UCSD-AML1 (cell line): ENCODE data around the gene SPIRE1.
"Not testable (repeated sequence)": the region's sequence is repeated elsewhere in the genome, so short reads cannot be mapped to it uniquely, and the experiment has no call there.

Source experiments
- DNase-seq: peaks from one replicate; lab custom pipeline; 2025; ENCODE audit not compliant: unreplicated experiment; lab: John Stamatoyannopoulos, UW

The SPIRE1 gene

DNA sequence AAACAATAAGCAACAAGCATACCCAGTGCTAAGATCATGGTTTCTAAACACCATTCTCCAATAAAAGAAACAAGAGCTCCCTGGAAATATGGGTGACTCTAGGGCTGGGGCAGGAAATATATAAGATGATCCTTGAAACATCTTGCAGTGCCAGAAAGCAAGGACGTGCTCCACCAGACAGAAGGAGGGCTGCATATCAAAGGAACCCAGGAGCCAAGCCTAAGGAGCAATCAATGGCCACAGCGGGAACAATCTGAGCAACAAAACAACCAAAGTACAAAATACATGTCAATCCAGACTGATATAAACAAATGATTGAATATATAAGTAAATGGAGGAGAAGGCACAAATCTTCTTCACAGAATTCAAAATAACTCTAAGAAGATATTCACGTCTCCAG, 10.1 kb downstream of the SPIRE1 start:
- DNase-seq = no peak

DNA sequence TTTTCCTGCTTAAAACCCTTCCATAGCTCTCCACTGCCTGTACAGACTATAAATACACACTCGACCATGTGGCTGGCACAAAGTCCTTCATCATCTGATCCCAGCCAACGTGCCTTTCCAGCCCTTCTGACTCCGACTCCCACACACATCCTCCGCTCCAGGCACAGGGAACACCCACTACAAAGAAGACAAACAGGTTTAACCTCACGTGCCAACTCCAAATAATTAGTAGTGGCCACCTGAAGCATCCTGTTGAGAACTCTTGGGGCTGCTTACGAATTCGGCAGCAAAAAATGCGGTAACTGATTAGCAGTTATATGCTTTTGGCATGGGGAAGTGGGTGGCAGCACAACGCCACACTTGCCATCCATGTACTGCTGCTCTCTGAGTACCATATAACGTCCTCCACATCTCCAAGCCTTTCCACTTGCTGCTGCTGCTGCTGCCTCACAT, 12.1 kb downstream of the SPIRE1 start:
- DNase-seq = no peak

DNA sequence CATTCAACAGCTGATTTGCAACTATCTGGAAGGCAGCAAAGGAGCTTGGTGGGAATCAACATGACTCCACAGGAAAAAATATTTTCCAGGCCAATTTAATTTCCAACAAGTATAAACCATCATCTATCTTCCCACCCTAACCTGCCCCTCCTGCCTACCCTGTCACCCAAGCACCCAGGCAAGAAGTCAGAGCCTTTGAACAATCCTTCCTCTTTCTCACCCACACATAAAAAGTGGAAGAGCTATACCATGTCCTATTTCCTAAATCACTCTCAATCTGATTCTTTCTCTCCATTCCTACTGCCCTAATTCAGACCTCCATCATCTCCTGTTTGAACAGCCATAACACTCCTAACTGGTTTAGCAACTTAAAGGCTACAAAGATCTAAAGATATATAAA, 12.7 kb downstream of the SPIRE1 start:
- DNase-seq = no peak

DNA sequence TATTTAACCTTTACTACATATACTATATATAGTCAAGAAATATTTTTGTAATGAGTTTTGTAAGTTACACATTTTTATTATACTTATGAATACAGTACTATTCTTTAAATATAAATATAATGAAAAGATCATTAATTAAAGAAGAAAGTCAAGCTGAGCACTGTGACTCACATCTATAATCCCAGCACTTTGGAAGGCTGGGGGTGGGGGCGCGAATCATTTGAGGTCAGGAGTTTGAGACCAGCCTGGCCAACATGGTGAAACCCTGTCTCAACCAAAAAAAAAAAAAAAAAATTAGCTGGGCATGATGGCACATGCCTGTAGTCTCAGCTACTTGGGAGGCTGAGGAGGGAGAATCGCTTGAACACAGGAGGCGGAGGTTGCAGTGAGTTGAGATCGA, 14.2 kb downstream of the SPIRE1 start:
- not testable (repeated sequence) for DNase-seq

DNA sequence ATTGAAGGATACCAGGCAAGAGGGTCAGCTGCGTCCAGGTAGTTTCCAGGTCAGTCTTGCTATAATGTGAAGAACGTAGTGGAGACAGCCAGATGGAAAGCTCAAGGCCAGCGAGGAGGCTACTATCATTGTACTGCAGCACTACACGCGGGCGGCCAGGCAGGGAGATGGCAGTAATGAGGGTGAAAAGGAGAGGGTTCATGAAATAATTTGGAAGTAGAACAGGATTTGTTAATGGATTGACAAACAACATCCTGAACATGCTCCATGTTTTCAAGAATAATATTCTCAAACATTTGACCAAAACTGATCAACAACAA, 17.1 kb downstream of the SPIRE1 start:
- DNase-seq = no peak

DNA sequence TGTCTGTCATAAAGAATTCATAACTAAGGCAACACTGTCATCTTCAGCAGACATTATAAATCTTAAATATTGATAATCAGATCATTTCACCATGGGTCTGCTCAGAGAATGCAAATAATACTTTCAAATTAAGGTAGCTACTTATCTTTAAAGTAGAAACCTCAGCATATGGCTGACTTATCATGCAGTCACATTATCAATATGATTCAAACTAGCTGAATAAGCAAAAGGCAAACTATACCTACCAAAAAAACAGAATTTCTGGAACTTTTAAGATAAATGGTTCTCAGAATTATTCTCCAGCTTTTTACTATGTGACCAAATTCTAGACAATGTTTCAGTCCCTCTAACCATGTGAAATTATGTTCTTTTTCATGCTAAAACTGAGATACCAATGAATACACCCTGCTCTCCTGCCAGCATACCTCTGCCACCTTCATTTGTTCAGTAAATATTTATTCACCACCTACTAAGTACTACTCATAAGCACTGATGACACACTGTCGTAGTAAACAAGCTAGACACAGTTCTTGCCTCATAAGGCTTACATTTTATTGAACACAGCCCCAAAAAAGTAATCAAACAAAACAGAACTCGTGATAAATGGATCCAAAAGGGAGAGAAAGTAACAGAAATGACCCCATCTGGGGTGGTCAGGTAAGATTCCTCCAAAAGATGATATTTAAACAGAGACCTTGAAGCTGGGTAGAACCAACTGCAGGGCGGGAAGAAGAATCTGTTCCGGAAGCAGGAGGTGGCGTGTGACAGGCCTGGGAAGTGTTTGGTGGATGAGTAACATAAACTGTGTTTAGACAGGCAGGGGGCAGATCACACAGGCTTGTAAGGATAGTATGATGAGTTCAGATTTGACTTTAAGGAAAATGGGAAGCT, 17.7 kb downstream of the SPIRE1 start:
- DNase-seq = no peak

DNA sequence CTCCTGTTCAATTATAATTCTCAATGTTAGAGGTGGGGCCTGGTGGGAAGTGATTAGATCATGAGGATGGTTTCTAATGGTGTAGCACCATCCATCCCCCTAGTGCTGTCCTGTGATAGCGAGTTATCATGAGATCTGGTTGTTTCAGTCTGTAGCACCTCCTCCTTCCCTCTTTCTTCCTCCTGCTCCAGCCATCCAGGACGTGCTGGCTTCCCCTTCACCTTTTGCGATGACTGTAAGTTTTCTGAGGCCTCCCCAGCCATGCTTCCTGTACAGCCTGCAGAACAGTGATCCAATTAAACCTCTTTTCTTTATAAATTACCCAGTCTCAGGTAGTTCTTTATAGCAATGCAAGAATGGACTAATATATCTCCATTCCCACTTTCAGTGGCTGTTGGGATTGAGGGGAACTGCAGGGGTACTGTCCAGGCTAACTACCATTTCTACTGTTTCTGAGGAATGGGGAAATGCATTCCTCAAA, 19.2 kb downstream of the SPIRE1 start:
- DNase-seq = no peak

DNA sequence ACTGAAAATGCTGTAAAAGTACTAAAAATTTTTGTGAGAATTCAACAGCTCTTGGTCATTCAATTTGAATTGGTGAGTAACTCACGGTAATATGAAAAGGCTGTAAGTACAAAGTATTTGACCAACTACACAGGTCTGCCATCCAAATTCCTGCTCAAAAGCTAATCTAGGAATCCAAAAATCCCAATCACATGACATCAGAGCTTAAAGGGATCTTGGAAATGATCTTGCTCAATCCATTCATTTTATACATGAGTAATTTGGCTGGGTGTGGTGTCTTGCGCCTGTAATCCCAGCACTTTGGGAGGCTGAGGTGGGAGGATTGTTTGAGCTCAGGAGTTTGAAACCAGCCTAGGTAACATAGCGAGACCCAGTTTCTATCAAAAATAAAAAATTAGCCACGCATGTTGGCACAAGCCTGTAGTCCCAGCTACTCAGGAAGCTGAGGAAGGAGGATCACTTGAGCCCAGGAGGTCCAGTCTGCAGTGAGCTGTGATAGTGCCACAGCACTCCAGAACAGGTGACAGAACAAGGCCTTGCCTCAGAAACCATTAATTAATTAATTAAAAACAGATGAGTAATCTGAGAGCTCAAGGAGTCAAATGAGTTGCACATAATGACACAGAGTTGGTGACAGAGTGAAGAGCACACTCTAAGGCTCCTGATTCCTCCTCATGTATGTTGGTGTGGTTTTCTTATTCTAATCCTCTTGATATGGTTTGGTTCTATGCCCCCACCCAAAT, 19.8 kb downstream of the SPIRE1 start:
- DNase-seq = no peak

DNA sequence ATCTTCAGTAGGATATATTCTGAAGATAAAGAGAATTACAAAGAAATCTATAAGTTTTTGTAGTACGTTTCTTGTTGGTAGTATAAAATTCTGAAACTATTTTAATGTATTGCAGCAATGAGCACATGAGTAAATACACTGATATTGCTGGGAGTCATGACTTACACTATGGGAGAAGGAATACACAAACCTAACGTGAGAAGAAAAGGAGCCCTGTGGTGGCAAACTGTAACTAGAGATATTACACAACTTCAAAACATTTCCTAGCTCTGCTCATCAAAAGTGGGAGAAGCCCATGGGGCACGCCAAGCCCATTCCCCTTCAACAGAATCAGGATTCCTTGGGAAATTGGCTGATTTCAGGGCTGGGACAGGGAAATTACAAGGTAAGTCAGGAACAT, 20.5 kb downstream of the SPIRE1 start:
- no peak for DNase-seq

DNA sequence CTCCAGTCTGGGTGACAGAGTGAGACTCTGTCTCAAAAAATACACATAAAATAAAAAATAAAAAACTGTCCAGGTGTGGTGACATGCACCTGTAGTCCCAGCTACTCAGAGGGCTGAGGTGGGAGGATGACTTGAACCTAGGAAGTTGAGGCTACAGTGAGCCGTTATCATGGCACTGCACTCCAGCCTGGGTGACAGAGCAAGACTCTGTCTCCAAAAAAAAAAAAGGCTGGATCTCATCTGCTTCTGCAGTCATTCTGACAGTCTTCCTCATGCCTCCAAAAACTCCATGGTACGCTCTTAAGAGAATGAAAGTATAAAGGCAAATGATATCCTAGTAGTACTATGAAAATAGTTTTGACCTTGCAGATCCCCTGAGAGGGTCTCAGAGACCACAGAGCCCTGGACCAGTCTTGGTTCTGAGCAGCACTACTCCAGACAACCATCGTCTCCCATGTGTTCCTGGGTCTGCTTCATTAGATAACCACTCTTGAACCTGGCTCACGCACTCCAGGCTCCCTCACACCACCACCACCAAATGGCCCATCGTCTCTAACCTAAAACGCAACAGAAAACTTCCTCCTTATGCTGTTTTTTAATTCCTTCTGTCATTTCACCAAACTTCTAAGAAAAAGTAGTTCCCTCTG, 26.0 kb downstream of the SPIRE1 start:
- DNase-seq = no peak

DNA sequence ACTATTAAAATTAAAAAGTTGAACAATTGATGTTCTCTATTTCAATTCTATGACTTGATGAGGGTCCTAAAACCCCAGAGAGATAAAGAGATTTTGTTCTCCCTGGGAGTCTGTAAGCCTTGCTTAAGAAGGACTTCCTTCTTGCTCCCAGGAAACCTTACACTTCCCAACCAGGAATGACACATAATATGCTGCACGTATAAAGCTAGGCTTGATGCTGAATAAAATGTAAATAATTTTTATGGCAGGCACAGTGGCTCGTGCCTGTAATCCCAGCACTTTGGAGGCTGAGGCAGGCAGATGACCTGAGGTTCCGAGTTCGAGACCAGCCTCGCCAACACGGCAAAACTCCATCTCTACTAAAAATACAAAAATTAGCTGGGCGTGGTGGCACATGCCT, 27.8 kb downstream of the SPIRE1 start:
- DNase-seq = no peak

DNA sequence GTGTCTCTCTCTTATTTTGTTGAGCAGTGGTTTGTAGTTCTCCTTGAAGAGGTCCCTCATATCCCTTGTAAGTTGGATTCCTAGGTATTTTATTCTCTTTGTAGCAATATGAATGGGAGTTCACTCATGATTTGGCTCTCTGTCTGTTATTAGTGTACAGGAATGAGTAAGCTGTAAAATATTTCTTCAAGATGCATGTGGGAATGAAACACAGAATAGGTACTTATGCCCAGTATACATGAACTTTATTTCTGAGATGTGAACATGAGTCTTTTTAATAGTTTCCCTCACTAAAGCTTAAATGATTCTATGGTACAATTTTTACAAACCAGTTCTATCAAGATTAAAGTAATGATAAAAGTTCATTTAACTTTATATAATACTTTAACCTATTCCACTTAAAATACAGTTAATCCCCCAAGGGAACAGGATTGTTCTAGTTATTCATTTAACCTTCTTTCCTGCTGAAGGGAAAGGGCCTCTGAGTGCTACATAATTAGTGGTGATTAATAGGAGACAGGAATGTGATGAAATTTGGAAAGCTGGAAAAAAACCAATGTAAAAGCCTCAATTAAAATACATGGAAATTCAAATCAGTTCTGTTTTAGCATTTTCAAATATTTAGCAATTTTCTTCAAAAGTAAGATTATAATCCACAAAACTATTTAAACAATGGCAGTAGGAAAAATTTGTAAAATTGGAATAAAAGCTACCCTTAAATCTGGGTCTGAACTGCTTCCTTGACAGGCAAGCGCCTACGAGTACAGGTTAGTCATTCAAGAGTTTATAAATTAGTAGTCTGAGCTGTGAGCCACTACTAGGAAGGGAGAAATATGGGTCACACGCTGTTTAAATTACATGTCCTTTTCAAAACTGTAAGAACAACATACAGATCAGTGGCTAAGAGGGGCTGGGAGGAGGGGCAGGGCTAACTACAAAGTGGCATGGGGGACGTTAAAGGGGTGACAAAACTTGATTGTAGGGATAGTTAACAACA, 28.9 kb downstream of the SPIRE1 start:
- no peak for DNase-seq

DNA sequence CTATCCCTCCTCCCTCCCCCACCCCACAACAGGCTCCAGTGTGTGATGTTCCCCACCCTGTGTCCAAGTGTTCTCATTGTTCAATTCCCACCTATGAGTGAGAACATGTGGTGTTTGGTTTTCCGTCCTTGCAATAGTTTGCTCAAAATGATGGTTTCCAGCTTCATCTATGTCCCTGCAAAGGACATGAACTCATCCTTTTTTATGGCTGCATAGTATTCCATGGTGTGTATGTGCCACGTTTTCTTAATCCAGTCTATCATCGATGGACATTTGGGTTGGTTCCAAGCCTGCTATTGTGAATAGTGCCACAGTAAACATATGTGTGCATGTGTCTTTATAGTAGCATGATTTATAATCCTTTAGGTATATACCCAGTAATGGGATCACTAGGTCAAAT, 30.7 kb downstream of the SPIRE1 start:
- not testable (repeated sequence) for DNase-seq

DNA sequence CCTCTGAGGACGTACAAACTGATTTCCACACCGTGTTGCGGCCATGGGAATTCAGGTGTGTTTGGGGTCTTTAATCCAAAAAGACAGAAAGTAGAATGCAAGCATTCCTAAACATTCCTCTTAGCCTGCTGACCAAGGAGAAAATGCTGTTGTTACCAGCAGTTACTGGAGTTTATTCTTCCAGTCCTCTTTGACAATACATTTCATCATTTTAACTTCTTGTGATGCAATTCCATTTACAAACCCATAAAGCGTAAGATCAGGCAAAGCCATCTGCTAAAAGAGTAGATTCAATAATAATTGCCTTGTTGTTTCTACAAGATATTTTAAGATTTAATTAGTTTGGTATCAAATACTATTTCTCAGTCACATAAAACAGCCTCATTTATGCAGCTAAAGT, 32.7 kb downstream of the SPIRE1 start:
- no peak for DNase-seq

DNA sequence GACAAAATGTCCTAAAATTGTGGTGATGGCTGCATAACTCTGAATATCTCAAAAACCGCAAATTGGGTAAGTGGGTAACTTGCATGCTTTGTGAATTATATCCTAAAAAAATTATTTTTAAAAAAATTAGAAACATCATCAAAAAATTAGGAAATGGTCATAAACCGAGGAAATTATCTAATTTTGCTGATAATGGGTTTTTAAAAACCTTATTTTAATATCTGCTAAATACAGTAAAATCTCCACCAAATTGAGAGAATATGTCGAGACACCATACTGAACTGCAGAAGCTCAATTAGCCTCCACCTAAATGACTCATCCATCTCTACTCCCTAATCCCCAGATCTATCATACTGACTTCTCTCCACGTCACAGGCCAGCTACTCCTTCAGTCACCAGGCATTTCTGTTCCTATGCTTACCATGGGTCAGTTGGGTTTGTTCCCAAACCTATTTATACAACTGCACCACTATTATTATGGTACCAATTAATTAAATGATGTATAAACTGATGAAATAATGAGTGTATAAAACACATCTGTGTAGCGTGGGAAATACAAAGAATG, 36.1 kb downstream of the SPIRE1 start:
- no peak for DNase-seq

DNA sequence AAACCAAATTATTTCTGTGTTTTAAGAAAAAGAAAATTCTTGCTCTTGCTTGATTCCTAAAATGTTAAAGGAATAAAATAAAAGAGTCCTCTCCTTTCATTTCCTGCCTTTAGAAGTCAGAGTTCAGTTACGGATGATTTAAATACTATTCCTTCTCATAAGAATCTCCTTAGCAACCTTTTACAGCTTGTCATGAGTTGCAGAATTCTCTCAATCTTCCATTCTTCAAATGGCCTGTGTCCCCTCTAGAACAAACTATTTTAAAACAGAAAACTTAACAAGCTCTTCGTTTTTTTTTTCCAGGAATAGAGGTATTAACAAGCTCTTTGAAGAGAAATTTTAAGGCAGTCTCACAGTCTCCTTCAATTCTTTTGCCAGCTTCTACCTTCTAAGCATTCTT, 42.2 kb downstream of the SPIRE1 start:
- no peak for DNase-seq

DNA sequence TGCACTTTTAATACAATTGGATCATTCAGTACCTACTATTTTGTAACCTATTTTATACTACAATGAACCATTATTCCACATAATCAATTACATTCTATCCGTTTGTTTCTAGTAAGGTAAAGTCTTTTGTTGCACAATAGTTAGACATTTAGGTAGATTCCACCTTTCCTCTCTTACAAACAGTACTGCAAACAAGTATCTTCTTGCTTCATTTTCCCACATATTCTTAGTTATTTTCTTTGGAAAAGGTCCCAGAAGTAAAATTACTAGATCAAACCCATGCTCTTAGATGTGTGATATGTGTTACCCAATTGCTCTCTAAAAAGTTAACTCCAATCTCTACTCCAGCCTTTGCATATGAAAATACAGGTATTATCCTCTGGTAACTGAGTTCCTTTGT, 49.6 kb downstream of the SPIRE1 start:
- DNase-seq = no peak

DNA sequence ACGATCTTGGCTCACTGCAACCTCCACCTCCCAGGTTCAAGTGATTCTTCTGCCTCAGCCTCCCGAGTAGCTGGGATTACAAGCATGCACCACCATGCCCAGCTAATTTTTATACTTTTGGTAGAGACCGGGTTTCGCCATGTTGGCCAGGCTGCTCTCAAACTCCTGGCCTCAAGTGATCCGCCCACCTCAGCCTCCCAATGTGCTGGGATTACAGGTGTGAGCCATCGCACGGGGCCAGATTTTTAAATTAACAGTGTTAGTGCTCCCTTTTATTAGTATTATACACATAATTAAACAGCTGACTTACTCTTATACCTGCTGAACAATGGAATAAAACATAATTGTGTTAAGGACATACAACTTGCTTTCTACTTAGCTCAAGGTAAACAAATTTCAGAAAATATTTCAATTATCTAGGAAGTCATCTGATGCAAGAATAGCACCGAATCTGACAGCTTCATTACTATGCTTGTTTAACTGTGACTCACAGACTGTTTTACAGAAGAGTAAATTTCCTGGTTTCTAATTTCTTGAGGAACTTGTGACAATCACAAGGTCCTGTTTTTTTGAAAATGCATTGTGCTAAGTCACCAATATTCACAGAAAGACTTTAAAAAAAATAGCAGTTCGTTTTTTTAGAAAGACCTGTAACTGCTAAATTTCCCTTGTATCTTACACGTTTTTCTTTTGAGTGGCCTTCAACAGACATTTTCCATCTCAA, 51.2 kb downstream of the SPIRE1 start:
- no peak for DNase-seq

DNA sequence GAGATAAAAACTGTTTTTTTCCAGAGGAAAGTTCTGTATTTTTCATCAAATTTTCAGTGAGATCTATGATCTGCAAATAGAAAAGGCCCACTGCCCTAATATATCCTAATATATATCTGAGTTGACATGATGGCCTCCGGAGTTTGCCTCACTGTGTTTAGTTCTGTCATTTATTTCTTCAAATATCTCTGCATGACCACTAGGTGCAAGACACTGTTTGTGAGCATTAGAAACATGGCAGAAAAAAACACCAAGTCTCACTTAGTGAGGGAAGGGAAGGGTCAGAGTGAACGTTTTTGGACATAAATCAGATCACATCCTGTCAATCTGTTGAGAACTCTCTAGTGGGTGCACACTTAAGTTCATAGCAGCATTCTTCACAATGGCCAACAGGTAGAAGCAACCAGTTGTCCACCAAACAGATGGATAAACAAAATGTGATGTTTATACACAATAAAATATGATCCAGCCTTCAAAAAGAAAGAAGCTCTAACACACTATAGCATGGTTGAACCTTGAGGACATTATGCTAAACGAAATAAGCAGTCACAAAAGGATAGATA, 53.4 kb downstream of the SPIRE1 start:
- no peak for DNase-seq
